Endothelial cell of umbilical vein (primary cell): ENCODE measurements around the gene ASPM. TPM values are rescaled to one million over a fixed set of nuclear protein-coding genes. Genes with fewer than 3 reads are reported as not detected.

ENCODE experiments used
- BruUV-seq: library from RNA; stranded (reverse); fragments of 400-500 nt; replicated peaks from 2 replicates; lab custom pipeline; 2021; lab: Mats Ljungman, UMichigan
- CTCF ChIA-PET: fragments of 300-600, 350-600 bp; sonication (Branson Sonifier 250); formaldehyde crosslinking; loops from one replicate; lab custom pipeline; 2021; ENCODE audit warnings: antibody characterized with exemption, inconsistent platforms; lab: Charles Lee
- POLR2A ChIA-PET: fragments of 300-600, 350-600 bp; sonication (Branson Sonifier 250); formaldehyde crosslinking; loops from one replicate; lab custom pipeline; 2021; ENCODE audit warnings: antibody characterized with exemption, inconsistent platforms; lab: Charles Lee
- DNase-seq: peaks from one replicate; pipeline ENCODE4 v3.0.0-alpha.2; 2011; ENCODE audit warnings: low read depth, low spot score
- FAIRE-seq: peaks from 2 replicates; lab custom pipeline; 2011; peaks lifted over from hg19 to GRCh38; lab: Jason Lieb, UNC
- H2AFZ ChIP-seq: 2 replicates; pipeline ENCODE4 v1.6.0; 2012; ENCODE audit warnings: low read depth, low read length, control low read depth, inconsistent platforms
- H3K27ac ChIP-seq: 2 replicates; pipeline ENCODE4 v1.5.1; 2011; ENCODE audit warnings: low read depth, mild to moderate bottlenecking, control low read depth, low read length, moderate library complexity; ENCODE audit not compliant: insufficient read depth
- H3K27me3 ChIP-seq, 2 experiments: 2 replicates each; pipeline versions ENCODE4 v1.6.0 to v1.6.1; 2011; ENCODE audit warnings: low read length in 2 of 2, mixed read lengths in 1 of 2; ENCODE audit not compliant: control insufficient read depth in 2 of 2, insufficient read depth in 2 of 2
- H3K36me3 ChIP-seq, 2 experiments: 2 replicates in 1 of 2; 3 replicates in 1 of 2; pipeline ENCODE4 v1.5.1; 2011; ENCODE audit warnings: low read length in 2 of 2, mild to moderate bottlenecking in 1 of 2, moderate library complexity in 1 of 2; ENCODE audit not compliant: control insufficient read depth in 2 of 2, insufficient read depth in 2 of 2; ENCODE audit errors: extremely low read depth in 1 of 2
- H3K4me1 ChIP-seq: 3 replicates; pipeline ENCODE4 v1.5.1; 2011; ENCODE audit warnings: mild to moderate bottlenecking, low read length; ENCODE audit not compliant: control insufficient read depth, insufficient read depth; ENCODE audit errors: extremely low read depth
- H3K4me2 ChIP-seq: 2 replicates; pipeline ENCODE4 v1.6.1; 2011; ENCODE audit warnings: low read length, control low read depth, mixed read lengths; ENCODE audit not compliant: insufficient read depth
- H3K4me3 ChIP-seq, 3 experiments: fragments of 200-600 bp in 1 of 3; sonication (generic), shearing (Covaris generic) in 1 of 3; replicated peaks in 1 of 3; 2 replicates each; pipeline ENCODE4 v1.5.1; 2011 to 2016; ENCODE audit warnings: control low read depth in 3 of 3, low read length in 3 of 3, mild to moderate bottlenecking in 2 of 3, inconsistent platforms in 1 of 3, low read depth in 1 of 3, moderate library complexity in 1 of 3; ENCODE audit not compliant: insufficient read depth in 1 of 3
- H3K79me2 ChIP-seq: 2 replicates; pipeline ENCODE4 v1.6.0; 2012; ENCODE audit warnings: low read length, inconsistent platforms; ENCODE audit not compliant: control insufficient read depth, insufficient read depth
- H3K9ac ChIP-seq: replicated peaks from 2 replicates; pipeline ENCODE3; 2011; ENCODE audit warnings: low read length, control low read depth; ENCODE audit not compliant: insufficient read depth; ENCODE audit errors: extremely low read depth
- H3K9me1 ChIP-seq: replicated peaks from 3 replicates; pipeline ENCODE4 v1.6.0; 2011; ENCODE audit warnings: mild to moderate bottlenecking, low read length; ENCODE audit not compliant: control insufficient read depth, insufficient read depth; ENCODE audit errors: extremely low read depth
- H3K9me3 ChIP-seq: replicated peaks from 2 replicates; pipeline ENCODE4 v1.5.1; 2012; ENCODE audit warnings: low read length, inconsistent platforms; ENCODE audit not compliant: control insufficient read depth, insufficient read depth
- H4K20me1 ChIP-seq: replicated peaks from 2 replicates; pipeline ENCODE3; 2011; ENCODE audit warnings: mild to moderate bottlenecking, low read length; ENCODE audit not compliant: control insufficient read depth, insufficient read depth; ENCODE audit errors: extremely low read depth
- EZH2 ChIP-seq: IDR thresholded peaks from 2 replicates; pipeline ENCODE4 v1.6.1; 2012; ENCODE audit warnings: borderline replicate concordance, low read depth, mild to moderate bottlenecking, moderate library complexity, low read length, inconsistent platforms; ENCODE audit not compliant: severe bottlenecking
- FOS ChIP-seq: IDR thresholded peaks from 2 replicates; pipeline ENCODE4 v1.6.1; 2011; ENCODE audit warnings: mild to moderate bottlenecking, low read length, moderate library complexity, borderline replicate concordance; ENCODE audit not compliant: insufficient read depth
- GATA2 ChIP-seq: IDR thresholded peaks from 2 replicates; pipeline ENCODE4 v1.7.0; 2011; ENCODE audit warnings: low read depth, mild to moderate bottlenecking, moderate library complexity, mixed read lengths, low read length; ENCODE audit not compliant: insufficient read length, insufficient read depth
- JUN ChIP-seq: IDR thresholded peaks from 2 replicates; pipeline ENCODE4 v1.6.1; 2011; ENCODE audit warnings: borderline replicate concordance, low read depth; ENCODE audit not compliant: insufficient read length, insufficient read depth
- MYC ChIP-seq: IDR thresholded peaks from one replicate; pipeline ENCODE4 v1.6.1; 2011; ENCODE audit warnings: mild to moderate bottlenecking, low read depth, low read length
- POLR2A ChIP-seq: IDR thresholded peaks from 2 replicates; pipeline ENCODE4 v1.6.1; 2012; ENCODE audit warnings: low read depth, mild to moderate bottlenecking, control low read depth, low read length
- POLR2AphosphoS5 ChIP-seq: IDR thresholded peaks from 2 replicates; pipeline ENCODE4 v1.6.1; 2012; ENCODE audit warnings: low read depth, mild to moderate bottlenecking, control low read depth, low read length, moderate library complexity; ENCODE audit not compliant: insufficient read depth
- dilution Hi-C: fragments of 300-500 bp; cut with MboI; formaldehyde crosslinking; loops from one replicate; pipeline ENCODE4 v1.15.0; 2019; ENCODE audit warnings: low sequenced_read_pairs; ENCODE audit not compliant: extremely low pct_ligation_motif_present
- intact Hi-C: fragments of 100-400 bp; cut with micrococcal nuclease; formaldehyde crosslinking; loops from one replicate; pipeline ENCODE4 v1.10.0; 2022
- polyA plus RNA-seq, 4 experiments: library from polyadenylated mRNA; depleted of rRNA in 3 of 4; stranded (reverse) in 3 of 4; unstranded in 1 of 4; fragments of >200 nt; gene quantifications; 2 replicates each; pipeline versions ENCODE4 v1.2.1 to v1.2.3, GENCODE V29; 2011 to 2012; ENCODE audit warnings: missing spikeins in 1 of 4
- total RNA-seq: library from RNA; stranded (reverse); gene quantifications from 2 replicates; pipeline ENCODE4 v1.2.3, GENCODE V29; 2021
- TF ChIP-seq, protein P1 (sequence below), 2 donors: IDR thresholded peaks; 1 replicate in 1 of 2; 2 replicates in 1 of 2; pipeline ENCODE4 v1.5.1; 2011; ENCODE audit warnings: low read length in 2 of 2, mild to moderate bottlenecking in 2 of 2, moderate library complexity in 2 of 2, control low read depth in 1 of 2, inconsistent platforms in 1 of 2, low read depth in 1 of 2; ENCODE audit not compliant: insufficient read depth in 1 of 2; ENCODE audit errors: extremely low read depth in 1 of 2
- TF ChIP-seq, protein P2 (sequence below): IDR thresholded peaks from 2 replicates; pipeline ENCODE4 v1.6.1; 2011; ENCODE audit not compliant: insufficient read depth, insufficient read length

The ASPM gene
- total and polyA plus RNA-seq, 2 donors (not counting 3 experiments of a cell fraction or from before 2014, with no cell fraction given), result 5.3 to 55.1 TPM

DNA sequence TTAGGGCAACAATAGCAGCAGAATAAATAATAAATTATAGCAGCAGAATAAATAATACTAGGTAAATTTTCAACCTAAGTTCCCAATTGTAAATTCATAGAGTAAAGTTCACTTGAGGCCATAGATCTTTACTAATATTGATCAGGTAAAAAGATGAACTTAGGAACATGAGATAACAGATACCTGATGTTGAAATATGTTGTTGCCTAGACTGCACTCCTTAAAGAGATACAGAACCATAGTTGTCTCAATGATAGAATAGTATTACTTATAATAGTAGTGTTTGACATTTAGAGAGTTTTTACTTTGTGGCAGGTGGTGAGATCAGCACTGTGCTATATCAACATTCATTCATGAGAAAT is 79.0 kb downstream of the ASPM start:
- dilution Hi-C loops, result no loop called here
- CTCF ChIA-PET, result no interaction called here

More for the DNA sequence above, 79.0 kb downstream of the ASPM start:
- H3K4me3 ChIP-seq, result no peak overlapping the region
- no peak overlapping the region for H2AFZ ChIP-seq
- H3K9me3 ChIP-seq, result no peaks in the 10 kb centered on the region
- no peak overlapping the region for H3K4me2 ChIP-seq
- no TSS peak for BruUV-seq
- no peaks in the 10 kb centered on the region for H3K9me1 ChIP-seq
- no peaks in the 10 kb centered on the region for H3K27me3 ChIP-seq
- H3K9ac ChIP-seq, result no peak overlapping the region
- intact Hi-C loops, result no loop called here
- H3K79me2 ChIP-seq, result no peaks in the 10 kb centered on the region
- H3K36me3 ChIP-seq, result no peaks in the 10 kb centered on the region
- no peaks in the 10 kb centered on the region for H3K4me1 ChIP-seq
- H4K20me1 ChIP-seq, result no peaks in the 10 kb centered on the region
- no peak for TF ChIP-seq EZH2
- TF ChIP-seq, protein P1, sequence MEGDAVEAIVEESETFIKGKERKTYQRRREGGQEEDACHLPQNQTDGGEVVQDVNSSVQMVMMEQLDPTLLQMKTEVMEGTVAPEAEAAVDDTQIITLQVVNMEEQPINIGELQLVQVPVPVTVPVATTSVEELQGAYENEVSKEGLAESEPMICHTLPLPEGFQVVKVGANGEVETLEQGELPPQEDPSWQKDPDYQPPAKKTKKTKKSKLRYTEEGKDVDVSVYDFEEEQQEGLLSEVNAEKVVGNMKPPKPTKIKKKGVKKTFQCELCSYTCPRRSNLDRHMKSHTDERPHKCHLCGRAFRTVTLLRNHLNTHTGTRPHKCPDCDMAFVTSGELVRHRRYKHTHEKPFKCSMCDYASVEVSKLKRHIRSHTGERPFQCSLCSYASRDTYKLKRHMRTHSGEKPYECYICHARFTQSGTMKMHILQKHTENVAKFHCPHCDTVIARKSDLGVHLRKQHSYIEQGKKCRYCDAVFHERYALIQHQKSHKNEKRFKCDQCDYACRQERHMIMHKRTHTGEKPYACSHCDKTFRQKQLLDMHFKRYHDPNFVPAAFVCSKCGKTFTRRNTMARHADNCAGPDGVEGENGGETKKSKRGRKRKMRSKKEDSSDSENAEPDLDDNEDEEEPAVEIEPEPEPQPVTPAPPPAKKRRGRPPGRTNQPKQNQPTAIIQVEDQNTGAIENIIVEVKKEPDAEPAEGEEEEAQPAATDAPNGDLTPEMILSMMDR (IDR thresholded peaks at IDR 0.05; ENCODE audit: extremely low read depth in 1 of 2, insufficient read depth in 1 of 2, low read depth in 1 of 2, low read length in 2 of 2), result no peak
- TF ChIP-seq MYC, result no peak
- TF ChIP-seq JUN, result no peak
- no peak for TF ChIP-seq FOS
- no peak for TF ChIP-seq POLR2A
- no peak for TF ChIP-seq GATA2
- no peak for TF ChIP-seq POLR2AphosphoS5
- TF ChIP-seq, protein P2, sequence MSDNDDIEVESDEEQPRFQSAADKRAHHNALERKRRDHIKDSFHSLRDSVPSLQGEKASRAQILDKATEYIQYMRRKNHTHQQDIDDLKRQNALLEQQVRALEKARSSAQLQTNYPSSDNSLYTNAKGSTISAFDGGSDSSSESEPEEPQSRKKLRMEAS, result no peak
- FAIRE-seq, result no peak
- POLR2A ChIA-PET, result no interaction called here
- H3K27ac ChIP-seq, result no peak overlapping the region
- no peak for DNase-seq
